ENCODE results near the gene HK1. TPM values are rescaled to one million over a fixed set of nuclear protein-coding genes. Genes with fewer than 3 reads are reported as not detected.
"Not testable (repeated sequence)": the region's sequence is repeated elsewhere in the genome, so short reads cannot be mapped to it uniquely, and the experiment has no call there.

HK1 gene
- total and polyA plus RNA-seq, 4 donors: 53.9 to 144 (median 126) TPM

DNA sequence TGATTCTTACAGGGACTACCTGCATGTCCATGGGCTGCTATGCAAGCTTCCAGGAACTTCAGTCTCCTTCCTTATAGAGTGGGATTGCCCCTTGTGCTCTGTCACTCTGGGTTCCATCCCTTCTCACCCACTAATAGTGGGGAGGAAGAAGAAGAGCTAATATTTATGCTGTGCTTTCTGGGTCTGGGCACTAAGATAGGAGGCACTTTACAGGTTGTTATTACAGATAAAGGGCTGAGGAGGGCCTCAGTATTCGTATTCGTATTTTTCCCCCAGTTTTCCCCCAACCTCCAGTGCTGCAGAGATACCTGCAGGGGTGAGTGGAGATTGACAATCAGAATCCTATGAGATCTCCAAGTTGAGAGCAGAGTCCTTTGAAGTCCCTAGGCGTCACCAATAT, 14.2 kb downstream of the HK1 start:
- no peaks in the 10 kb centered on the region for H3K9me3 ChIP-seq (ENCODE audit: control insufficient read depth, insufficient read depth, low read length)
- no peak overlapping the region for H3K27ac ChIP-seq (ENCODE audit: low read depth, low read length)
- no peak overlapping the region for H3K4me3 ChIP-seq (ENCODE audit: low read depth, low read length)
- WGBS (ENCODE audit: insufficient coverage): 80% methylated on average over 1 of the region's 3 CpGs
- no peaks in the 10 kb centered on the region for H3K36me3 ChIP-seq (ENCODE audit: control insufficient read depth, insufficient read depth, low read length)
- H3K4me1 ChIP-seq (ENCODE audit: control insufficient read depth, insufficient read depth, low read length): no peaks in the 10 kb centered on the region
- H3K27me3 ChIP-seq (ENCODE audit: control insufficient read depth, insufficient read depth, low read length): peaks cover 3% of the 10 kb centered on the region
- DNase-seq (ENCODE audit: low read depth in 4 of 6, low spot score in 6 of 6): no peak

DNA sequence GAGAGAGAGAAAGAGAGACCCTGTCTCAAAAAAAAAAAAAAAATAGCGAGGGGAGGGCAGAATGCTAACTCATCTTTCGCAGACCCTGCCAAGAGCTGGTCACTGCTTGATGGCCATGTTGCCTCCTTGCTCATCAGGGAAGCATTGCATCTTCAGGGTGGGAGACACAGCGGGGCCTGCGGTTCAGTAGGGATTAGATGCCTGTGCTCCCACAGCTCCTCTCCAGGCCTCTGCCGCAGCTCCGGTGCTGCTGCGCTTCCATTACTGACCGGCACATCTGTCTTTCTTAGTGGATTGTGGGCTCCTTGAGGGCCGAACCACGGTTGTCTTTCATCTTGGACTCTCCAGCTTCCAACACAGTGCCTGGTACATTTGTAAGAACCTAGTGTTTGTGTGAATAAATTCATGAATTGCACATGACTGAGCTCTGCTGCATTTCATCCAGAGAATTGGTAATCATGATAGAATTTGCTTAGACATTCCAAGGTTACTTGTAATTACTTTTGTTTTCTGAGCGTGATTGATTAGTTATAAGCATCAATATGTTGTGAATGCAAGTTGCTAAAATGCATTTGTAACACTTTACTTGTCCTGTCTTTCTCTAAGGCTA, 16.8 kb downstream of the HK1 start:
- Histone ChIP-seq H3K9me3 (ENCODE audit: control insufficient read depth, insufficient read depth, low read length) (no peaks in the 10 kb centered on the region), H3K27me3 (ENCODE audit: control insufficient read depth, insufficient read depth, low read length) (no peaks in the 10 kb centered on the region), H3K27ac (ENCODE audit: low read depth, low read length) (no peak overlapping the region), H3K36me3 (ENCODE audit: control insufficient read depth, insufficient read depth, low read length) (no peaks in the 10 kb centered on the region), H3K4me3 (ENCODE audit: low read depth, low read length) (no peak overlapping the region), H3K4me1 (ENCODE audit: control insufficient read depth, insufficient read depth, low read length) (no peaks in the 10 kb centered on the region)
- 78% methylated on average over 5 of the region's 11 CpGs for WGBS (ENCODE audit: insufficient coverage)
- DNase-seq (ENCODE audit: low read depth in 4 of 6, low spot score in 6 of 6): no peak

DNA sequence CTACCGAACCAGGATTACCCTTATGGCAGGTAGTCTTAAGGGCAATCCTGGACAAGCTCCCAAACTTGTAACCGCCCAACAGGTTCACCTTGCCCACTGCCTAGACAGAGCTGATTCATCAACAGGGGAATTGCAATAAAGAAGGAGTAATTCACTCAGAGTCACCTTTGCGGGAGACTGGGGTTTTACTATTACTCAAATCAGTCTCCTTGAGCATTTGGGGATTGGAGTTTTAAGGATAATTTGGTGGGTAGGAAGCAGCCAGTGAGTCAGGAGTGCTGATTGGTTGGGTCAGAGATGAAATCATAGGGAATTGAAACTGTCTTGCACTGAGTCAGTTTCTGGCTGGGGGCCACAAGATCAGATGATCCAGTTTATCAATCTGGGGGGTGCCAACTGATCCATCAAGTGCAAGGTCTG, 25.3 kb downstream of the HK1 start:
- H3K4me1 ChIP-seq (ENCODE audit: control insufficient read depth, insufficient read depth, low read length): no peaks in the 10 kb centered on the region
- H3K9me3 ChIP-seq (ENCODE audit: control insufficient read depth, insufficient read depth, low read length): no peaks in the 10 kb centered on the region
- no peak for DNase-seq (ENCODE audit: low read depth in 4 of 6, low spot score in 6 of 6)
- H3K27me3 ChIP-seq (ENCODE audit: control insufficient read depth, insufficient read depth, low read length): no peaks in the 10 kb centered on the region
- no peak overlapping the region for H3K4me3 ChIP-seq (ENCODE audit: low read depth, low read length)
- no peaks in the 10 kb centered on the region for H3K36me3 ChIP-seq (ENCODE audit: control insufficient read depth, insufficient read depth, low read length)
- H3K27ac ChIP-seq (ENCODE audit: low read depth, low read length): no peak overlapping the region
- WGBS (ENCODE audit: insufficient coverage): 84% methylated on average over 2 of the region's 3 CpGs

DNA sequence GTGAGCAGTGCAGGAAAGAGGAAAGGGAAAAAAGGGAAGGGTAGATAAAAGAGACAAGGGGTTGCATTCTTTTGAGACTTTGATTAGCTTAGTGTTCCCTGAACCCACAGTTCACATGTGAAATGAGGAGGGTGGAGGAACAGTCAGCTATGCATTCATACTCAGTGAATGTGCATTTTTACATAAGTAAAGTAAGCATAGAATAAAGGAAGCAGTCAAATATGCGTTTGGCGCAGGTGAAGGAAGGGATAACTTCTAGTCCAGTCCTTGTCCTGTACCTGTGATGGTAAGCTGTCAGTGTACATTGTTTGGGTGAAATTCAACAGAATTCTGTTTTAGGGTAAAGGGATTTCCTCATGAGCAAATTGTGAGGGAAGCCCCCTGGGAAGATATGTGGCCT, 28.1 kb downstream of the HK1 start:
- Histone ChIP-seq H3K27ac (ENCODE audit: low read depth, low read length) (no peak overlapping the region), H3K9me3 (ENCODE audit: control insufficient read depth, insufficient read depth, low read length) (no peaks in the 10 kb centered on the region), H3K4me3 (ENCODE audit: low read depth, low read length) (no peak overlapping the region), H3K4me1 (ENCODE audit: control insufficient read depth, insufficient read depth, low read length) (no peaks in the 10 kb centered on the region), H3K36me3 (ENCODE audit: control insufficient read depth, insufficient read depth, low read length) (no peaks in the 10 kb centered on the region), H3K27me3 (ENCODE audit: control insufficient read depth, insufficient read depth, low read length) (no peaks in the 10 kb centered on the region)
- 100% methylated on average over 2 of the region's 2 CpGs for WGBS (ENCODE audit: insufficient coverage)
- DNase-seq (ENCODE audit: low read depth in 4 of 6, low spot score in 6 of 6): no peak

DNA sequence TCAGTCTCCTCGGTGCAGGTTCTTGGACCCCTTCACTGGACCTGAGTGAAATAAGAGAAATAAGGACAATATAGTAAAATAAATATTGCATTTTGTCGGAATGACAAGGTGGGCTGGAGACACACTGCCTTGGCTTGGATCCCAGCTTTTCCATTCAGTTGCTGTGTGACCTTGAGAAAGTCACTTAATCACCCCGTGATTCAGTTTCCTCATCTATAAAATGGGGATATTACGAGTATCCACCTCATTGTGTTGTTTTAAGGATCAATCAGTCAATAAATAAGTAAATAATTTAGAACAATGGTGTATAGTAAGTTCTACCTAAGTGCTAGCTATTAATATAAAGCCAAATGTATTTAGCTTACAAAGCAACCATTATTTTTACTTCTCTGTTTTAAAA, 29.1 kb downstream of the HK1 start:
- Histone ChIP-seq H3K27ac (ENCODE audit: low read depth, low read length) (no peak overlapping the region), H3K9me3 (ENCODE audit: control insufficient read depth, insufficient read depth, low read length) (no peaks in the 10 kb centered on the region), H3K4me1 (ENCODE audit: control insufficient read depth, insufficient read depth, low read length) (no peaks in the 10 kb centered on the region), H3K4me3 (ENCODE audit: low read depth, low read length) (no peak overlapping the region), H3K27me3 (ENCODE audit: control insufficient read depth, insufficient read depth, low read length) (no peaks in the 10 kb centered on the region), H3K36me3 (ENCODE audit: control insufficient read depth, insufficient read depth, low read length) (no peaks in the 10 kb centered on the region)
- WGBS (ENCODE audit: insufficient coverage): 85% methylated on average over 2 of the region's 4 CpGs
- DNase-seq (ENCODE audit: low read depth in 4 of 6, low spot score in 6 of 6): no peak

DNA sequence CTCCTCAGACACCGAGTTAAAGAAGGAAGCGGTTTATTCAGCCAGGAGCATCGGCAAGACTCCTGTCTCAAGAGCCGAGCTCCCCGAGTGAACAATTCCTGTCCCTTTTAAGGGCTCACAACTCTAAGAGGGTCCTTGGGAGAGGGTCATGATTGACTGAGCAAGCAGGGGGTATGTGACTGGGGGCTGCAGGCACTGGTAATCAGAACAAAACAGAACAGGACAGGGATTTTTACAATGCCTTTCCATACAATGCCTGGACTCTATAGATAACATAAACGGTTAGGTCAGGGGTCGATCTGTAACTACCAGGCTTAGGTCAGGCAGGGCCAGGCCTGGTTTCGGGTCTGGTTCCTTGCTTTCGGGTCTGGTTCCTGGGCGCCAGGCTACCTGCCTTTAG, 30.0 kb downstream of the HK1 start:
- H3K27ac ChIP-seq (ENCODE audit: low read depth, low read length); H3K36me3 ChIP-seq (ENCODE audit: control insufficient read depth, insufficient read depth, low read length); H3K27me3 ChIP-seq (ENCODE audit: control insufficient read depth, insufficient read depth, low read length); DNase-seq (ENCODE audit: low read depth in 4 of 6, low spot score in 6 of 6); H3K4me3 ChIP-seq (ENCODE audit: low read depth, low read length); H3K9me3 ChIP-seq (ENCODE audit: control insufficient read depth, insufficient read depth, low read length); H3K4me1 ChIP-seq (ENCODE audit: control insufficient read depth, insufficient read depth, low read length): not testable (repeated sequence)
- 89% methylated on average over 3 of the region's 10 CpGs for WGBS (ENCODE audit: insufficient coverage)

DNA sequence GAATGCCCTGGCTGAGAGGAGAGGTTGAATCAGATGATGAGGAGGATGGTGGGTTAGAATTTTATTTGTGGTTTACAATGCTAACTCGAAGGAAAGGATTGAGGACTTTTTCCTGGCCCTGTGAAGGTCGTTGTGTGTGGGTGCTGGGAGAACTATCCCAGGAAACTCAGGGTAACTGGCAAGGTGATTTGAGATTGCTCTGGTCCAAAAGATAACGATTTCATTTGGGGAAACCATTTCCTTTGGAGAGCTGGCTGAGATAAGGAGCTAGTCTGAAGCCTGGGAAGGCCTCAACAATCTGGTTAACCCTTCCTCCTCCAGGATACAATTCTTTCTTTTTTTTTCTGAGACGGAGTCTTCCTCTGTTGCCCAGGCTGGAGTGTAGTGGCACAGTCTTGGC, 33.0 kb downstream of the HK1 start:
- Histone ChIP-seq H3K36me3 (ENCODE audit: control insufficient read depth, insufficient read depth, low read length) (no peaks in the 10 kb centered on the region), H3K27ac (ENCODE audit: low read depth, low read length) (no peak overlapping the region), H3K4me1 (ENCODE audit: control insufficient read depth, insufficient read depth, low read length) (no peaks in the 10 kb centered on the region), H3K4me3 (ENCODE audit: low read depth, low read length) (no peak overlapping the region), H3K27me3 (ENCODE audit: control insufficient read depth, insufficient read depth, low read length) (no peaks in the 10 kb centered on the region), H3K9me3 (ENCODE audit: control insufficient read depth, insufficient read depth, low read length) (no peaks in the 10 kb centered on the region)
- 71% methylated on average over 2 of the region's 4 CpGs for WGBS (ENCODE audit: insufficient coverage)
- DNase-seq (ENCODE audit: low read depth in 4 of 6, low spot score in 6 of 6): no peak

DNA sequence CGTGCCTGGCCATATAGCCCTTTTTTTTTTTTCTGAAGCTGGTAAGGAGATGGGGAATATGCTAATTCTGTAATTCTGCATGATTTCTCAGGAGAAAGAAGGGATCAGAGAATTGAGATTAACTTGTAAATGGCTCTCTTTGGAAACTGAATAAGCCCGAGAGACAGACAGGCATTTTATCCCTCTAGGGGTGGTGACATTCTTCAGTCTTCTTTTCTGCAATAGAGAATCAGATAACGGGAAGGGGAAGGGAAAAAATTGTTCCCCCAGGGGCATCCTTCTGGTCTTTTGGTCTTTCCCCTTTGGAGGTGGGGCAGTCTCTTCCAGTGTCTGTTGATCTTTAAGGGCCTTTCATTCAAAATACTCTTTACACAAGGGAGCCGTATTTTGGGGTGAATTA, 34.2 kb downstream of the HK1 start:
- no peak for DNase-seq (ENCODE audit: low read depth in 4 of 6, low spot score in 6 of 6)
- H3K4me3 ChIP-seq (ENCODE audit: low read depth, low read length): no peak overlapping the region
- H3K9me3 ChIP-seq (ENCODE audit: control insufficient read depth, insufficient read depth, low read length): no peaks in the 10 kb centered on the region
- H3K36me3 ChIP-seq (ENCODE audit: control insufficient read depth, insufficient read depth, low read length): no peaks in the 10 kb centered on the region
- H3K4me1 ChIP-seq (ENCODE audit: control insufficient read depth, insufficient read depth, low read length): no peaks in the 10 kb centered on the region
- H3K27me3 ChIP-seq (ENCODE audit: control insufficient read depth, insufficient read depth, low read length): no peaks in the 10 kb centered on the region
- no peak overlapping the region for H3K27ac ChIP-seq (ENCODE audit: low read depth, low read length)
- WGBS (ENCODE audit: insufficient coverage): 40% methylated on average over 1 of the region's 4 CpGs

DNA sequence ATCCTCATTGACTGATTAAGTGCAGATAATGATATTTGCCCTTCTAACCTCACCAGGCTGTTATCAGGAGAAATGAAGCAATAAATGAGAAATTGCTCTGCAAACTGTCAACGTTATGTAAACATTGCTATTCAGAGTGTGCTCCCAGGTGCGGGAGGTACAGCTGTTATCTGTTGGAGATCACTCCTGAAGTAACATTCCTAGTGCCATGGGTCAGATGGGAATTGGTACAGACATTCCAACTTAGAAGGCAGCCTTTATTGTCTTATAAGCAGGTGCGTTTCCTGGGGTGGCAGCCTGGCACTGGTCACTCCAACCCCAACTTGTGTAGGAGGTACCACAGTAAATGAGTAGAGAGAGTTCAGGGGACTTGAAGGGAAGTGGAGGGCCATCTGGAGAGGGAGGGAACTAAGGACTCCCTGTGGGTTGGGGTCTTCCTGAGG, 36.8 kb downstream of the HK1 start:
- H3K4me1 ChIP-seq (ENCODE audit: control insufficient read depth, insufficient read depth, low read length): peaks cover 18% of the 10 kb centered on the region
- no peaks in the 10 kb centered on the region for H3K9me3 ChIP-seq (ENCODE audit: control insufficient read depth, insufficient read depth, low read length)
- WGBS (ENCODE audit: insufficient coverage): 94% methylated on average over 3 of the region's 3 CpGs
- no peak for DNase-seq (ENCODE audit: low read depth in 4 of 6, low spot score in 6 of 6)
- no peaks in the 10 kb centered on the region for H3K27me3 ChIP-seq (ENCODE audit: control insufficient read depth, insufficient read depth, low read length)
- H3K36me3 ChIP-seq (ENCODE audit: control insufficient read depth, insufficient read depth, low read length): no peaks in the 10 kb centered on the region
- no peak overlapping the region for H3K4me3 ChIP-seq (ENCODE audit: low read depth, low read length)
- H3K27ac ChIP-seq (ENCODE audit: low read depth, low read length): no peak overlapping the region

DNA sequence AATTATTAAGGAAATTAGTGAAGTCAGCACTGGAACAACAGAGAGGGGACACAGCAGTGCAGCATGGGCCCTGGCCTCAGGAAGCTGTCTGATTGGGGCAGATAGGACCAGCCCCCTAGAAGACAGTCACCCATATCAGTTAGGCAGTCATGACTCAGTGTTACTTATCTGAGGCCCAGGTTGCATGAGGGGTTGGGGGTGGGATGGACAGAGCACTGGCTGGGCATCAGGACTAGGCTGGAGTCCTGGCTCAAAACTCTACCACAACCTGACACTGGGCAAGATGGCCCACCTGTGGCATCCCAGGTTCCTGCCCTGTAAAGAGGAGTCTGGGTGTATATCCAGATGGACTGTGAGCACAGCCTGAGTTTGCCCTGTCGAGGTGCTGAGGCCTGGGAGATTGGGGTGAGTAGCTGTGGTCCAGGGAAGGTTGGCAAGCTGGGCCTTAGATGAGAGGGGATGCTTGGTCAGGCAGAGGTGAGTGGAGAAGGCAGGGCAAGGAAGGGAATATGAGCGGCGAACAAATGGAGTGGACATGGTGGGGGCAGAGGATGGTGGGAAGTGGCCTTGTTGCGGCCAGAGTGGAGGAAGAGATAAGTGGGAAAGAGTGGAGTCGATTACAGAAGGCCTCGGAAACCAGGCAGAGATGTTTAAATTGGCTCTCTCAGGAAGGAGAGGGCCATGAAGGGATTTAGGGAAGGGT, 37.5 kb downstream of the HK1 start:
- peaks cover 24% of the 10 kb centered on the region for H3K4me1 ChIP-seq (ENCODE audit: control insufficient read depth, insufficient read depth, low read length)
- H3K9me3 ChIP-seq (ENCODE audit: control insufficient read depth, insufficient read depth, low read length): no peaks in the 10 kb centered on the region
- WGBS (ENCODE audit: insufficient coverage): 98% methylated on average over 6 of the region's 6 CpGs
- no peak overlapping the region for H3K27ac ChIP-seq (ENCODE audit: low read depth, low read length)
- DNase-seq (ENCODE audit: low read depth in 4 of 6, low spot score in 6 of 6): no peak
- no peaks in the 10 kb centered on the region for H3K27me3 ChIP-seq (ENCODE audit: control insufficient read depth, insufficient read depth, low read length)
- no peak overlapping the region for H3K4me3 ChIP-seq (ENCODE audit: low read depth, low read length)
- H3K36me3 ChIP-seq (ENCODE audit: control insufficient read depth, insufficient read depth, low read length): peaks cover 3% of the 10 kb centered on the region
